ENCODE measurements around the gene UBE2U.

The UBE2U gene, protein sequence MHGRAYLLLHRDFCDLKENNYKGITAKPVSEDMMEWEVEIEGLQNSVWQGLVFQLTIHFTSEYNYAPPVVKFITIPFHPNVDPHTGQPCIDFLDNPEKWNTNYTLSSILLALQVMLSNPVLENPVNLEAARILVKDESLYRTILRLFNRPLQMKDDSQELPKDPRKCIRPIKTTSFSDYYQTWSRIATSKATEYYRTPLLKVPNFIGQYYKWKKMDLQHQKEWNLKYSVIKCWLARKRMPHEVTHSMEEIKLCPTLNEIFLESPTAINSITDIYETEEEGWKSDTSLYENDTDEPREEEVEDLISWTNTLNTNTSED

DNA sequence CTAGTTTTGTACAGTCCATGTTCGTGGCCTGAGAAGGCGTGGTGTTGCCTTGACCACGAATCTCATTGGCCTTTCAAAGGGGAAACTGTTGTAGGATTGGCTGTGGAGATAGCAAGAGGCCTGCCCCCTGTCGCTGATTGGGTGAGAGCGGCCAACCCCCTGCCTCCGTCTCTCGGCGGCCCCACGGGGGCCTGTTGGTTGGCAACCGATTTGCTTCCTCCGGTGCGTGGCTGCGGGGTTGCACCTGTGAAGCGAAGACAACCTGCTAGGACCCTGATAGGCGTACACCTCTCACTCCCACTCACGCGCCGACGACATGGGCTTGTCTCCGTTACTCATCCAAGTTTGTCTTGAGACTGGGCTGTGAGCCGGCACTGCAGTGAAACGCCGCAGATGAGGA is at the start of gene UBE2U:
UBE2U (plus strand) TSS at position 204 of the 400 bp plus-strand sequence. CDS start 428 bp downstream, outside the sequence.
- no peak for DNase-seq

DNA sequence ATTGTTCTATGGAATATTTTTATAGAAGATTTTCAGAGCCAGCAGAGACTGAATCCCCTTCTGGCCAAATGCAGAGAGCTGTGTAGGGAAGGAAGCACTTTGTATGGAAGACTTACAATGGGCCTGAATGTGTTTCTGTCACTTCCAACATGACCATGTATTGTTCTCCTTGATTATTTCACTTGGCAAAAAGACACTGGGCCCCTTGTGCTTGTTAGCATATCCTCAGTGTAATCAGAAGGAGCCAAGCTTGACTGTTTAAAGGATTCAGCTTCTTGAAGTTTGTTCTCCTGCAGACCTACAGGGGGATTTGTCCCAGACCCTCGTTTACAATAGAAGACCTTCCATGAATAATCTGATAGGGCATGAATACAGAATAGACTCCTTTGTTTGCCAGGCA is 48.1 kb upstream of the UBE2U start:
- DNase-seq = no peak

DNA sequence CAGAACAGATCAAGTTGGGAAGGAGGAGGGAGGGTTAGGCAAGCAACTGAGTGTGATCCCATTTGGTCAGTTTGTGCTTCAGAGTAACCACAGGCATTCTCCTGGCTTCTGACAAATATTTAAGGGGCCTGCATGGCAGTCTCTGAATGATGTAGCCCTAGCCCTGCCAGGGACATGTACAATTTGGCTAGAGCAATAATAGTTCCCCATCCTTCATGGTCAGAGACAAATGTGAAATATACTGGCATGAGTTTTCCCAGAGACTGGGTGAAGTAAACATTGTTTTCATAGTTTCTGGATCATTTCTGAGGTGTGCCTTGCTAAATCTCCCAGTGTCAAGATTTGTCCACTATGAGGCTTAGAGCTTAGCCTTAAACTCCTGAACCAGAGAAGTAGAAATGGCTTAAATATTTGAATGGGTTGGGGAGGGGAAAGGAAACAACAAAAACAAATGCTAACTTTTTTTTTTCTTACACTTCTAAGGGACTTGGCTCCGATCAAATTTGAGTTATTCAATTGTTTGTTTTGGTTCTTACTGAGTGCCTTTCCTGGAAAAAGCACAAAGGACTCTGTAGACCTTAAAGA is 42.0 kb upstream of the UBE2U start:
- no peak for DNase-seq

GRCh38 chr1:64162151-64162550 is 41.3 kb upstream of the UBE2U start:
- DNase-seq = no peak

DNA sequence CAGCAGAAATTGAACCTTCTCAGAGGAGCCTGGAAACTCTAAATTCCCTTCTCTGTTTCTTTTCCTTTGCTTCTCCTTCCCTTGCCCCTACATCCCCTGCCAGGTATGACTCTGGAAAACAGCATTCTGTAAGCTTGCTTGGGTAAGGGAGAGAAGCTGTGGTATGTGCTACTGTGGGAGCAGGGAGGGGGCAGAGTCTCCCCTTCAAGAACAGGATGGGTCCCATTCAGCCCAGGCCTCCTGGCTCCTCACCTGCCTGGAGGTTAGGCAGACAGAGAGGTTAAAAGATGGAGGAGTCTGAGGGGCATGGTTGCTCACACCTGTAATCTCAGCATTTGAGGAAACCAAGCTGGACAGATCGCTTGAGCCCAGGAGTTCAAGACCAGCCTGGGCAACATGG is 40.6 kb upstream of the UBE2U start:
- DNase-seq = no peak

- DNase-seq = no peak
Observed at GRCh38 chr1:64163431-64163830, 40.0 kb upstream of the UBE2U start.

- DNase-seq = no peak
Observed at GRCh38 chr1:64163970-64164369, 39.5 kb upstream of the UBE2U start.

- DNase-seq = no peak
Observed at GRCh38 chr1:64166629-64167028, 36.8 kb upstream of the UBE2U start.

DNA sequence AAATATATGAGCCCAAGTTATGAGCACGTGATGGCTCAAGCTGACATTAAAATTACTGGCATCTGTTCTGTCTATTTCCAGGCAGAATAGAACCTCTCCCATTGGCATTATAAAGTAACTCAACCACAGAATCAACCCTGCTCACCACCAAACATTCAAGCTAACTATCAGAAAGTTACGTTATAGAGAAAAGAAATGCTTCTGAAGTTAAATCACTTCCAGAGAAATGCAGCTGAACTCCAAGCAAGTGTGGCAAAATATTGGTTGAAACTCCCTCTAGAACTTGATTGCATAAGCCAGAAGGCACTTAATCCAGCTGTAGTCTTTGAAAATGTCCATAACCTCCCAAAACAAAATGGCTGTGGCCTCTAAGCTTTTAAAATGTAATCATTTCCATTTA is 36.2 kb upstream of the UBE2U start:
- DNase-seq = no peak

DNA sequence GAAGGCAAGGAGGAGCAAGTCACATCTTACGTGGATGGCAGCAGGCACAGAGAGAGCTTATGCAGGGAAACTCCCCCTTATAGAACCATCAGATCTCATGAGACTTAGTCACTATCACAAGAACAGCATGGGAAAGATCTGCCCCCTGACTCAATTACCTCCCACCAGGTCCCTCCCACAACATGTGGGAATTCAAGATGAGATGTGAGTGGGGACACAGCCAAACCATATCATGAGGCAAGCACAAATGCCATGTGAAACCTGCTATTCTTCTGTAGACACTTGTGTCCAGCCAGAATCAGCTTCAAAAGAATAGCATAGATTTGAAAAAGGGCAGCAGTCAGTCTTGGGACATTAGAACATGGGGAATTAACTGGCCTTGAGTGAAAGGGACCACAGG is 32.2 kb upstream of the UBE2U start:
- no peak for DNase-seq

DNA sequence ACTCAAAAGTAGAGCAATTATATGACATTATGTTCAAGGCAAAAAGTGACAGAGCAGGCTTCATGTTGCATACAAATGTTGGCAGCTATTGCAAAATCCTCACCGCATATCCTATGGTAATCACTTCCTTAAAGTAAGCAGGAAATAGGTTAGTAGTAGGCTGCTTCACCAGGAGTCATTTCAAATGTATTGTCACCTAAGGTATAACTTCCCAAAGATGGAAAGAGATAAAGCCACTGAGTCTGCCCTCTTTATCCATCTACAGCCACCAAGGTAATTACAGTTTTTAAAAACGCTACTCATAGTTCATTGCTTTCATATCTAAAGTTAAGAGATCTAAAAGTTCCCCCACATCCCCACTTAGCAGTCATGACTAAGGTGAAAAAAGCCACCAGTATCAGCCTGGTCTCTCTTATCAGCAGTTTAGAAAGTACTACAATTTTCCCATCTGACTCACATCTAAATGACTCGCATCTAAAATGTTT is 31.6 kb upstream of the UBE2U start:
- DNase-seq = no peak

- peak; percentile 18 for DNase-seq
Observed at GRCh38 chr1:64172458-64172983, 30.9 kb upstream of the UBE2U start.

DNA sequence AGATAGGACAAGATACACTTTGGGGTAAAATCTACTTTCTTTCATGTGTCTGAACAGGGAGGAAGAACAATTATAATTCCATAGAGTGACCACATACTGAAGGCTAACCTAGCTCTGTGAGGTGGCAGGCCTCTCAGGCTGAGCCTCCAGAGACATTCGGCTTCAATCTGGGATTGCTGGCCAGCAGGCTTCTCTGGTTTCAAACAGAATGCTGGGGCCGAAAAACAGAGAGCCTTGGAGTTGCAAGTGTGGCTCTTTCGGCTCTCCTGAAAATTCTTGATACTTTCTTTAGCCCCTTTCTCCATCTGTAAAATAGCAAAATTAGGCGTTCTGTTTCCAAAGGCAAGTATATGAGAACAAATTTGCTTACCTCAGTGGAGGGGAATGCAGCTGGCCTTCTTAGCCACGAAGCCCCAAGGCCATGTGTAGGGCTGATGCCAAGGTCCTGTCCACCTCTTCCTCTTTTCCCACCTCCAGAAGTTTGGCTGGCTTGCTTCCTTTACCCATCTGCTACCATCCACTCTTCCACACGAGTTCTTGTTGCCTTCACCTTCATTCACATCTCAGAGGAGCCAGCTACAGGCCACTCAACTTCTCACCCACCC is 30.0 kb upstream of the UBE2U start:
- no peak for DNase-seq

DNA sequence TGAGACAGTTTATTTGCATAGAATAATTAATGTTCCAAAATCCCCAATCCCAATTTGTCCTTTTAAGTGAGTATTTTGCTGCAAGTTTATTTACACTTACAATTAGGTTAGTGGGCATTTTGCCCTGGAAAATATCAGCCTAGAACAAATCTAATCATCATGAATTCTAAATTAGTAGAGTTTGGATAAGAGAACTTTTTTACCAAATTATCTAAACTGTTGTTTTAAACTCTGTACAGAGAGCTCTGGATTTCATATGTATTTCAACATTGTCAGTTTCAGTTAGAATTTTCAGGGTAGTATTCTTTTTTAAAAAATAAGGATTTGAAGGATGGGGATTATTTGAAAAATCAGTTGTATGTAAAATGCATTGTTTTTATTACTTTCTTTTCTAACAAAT is 27.8 kb upstream of the UBE2U start:
- DNase-seq = no peak

DNA sequence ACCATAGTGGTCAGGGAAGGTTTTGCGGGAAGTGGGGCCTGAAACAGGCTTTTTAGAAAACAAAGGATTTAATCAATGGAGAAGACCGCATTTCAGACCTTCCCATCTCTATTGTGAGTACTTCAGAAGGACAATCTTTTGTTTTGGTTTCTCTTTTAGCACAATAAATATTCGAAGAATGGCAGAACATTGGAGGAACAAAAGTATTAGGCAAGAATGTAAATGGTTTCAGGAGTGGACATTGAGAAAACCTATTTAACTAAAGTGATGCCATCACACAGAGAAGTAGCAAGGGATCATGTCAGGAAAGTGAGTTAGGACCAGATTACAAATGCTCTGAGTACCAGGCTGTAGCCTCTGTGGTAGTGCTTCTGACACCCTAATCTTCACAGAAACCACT is 26.8 kb upstream of the UBE2U start:
- no peak for DNase-seq

GRCh38 chr1:64179588-64179987 is 23.8 kb upstream of the UBE2U start:
- DNase-seq = no peak

DNA sequence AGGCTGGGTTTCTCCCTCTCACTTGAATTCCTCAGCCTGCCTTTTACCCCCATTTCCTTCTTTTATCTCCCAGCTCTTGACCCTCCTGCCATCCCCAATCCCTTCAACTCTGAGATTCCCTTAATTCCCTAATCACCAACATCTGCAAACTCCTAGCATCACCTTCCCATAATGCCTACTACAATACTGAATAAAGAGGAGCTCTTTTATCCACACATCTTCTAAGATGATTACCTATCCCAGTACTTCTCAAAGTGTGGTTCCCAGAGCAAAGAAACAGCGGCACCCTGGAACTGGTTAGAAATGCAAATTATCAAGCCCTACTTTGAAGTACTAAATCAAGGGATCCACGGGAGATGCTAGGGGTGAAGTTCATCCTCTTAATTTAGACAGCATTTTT is 21.2 kb upstream of the UBE2U start:
- DNase-seq = no peak

DNA sequence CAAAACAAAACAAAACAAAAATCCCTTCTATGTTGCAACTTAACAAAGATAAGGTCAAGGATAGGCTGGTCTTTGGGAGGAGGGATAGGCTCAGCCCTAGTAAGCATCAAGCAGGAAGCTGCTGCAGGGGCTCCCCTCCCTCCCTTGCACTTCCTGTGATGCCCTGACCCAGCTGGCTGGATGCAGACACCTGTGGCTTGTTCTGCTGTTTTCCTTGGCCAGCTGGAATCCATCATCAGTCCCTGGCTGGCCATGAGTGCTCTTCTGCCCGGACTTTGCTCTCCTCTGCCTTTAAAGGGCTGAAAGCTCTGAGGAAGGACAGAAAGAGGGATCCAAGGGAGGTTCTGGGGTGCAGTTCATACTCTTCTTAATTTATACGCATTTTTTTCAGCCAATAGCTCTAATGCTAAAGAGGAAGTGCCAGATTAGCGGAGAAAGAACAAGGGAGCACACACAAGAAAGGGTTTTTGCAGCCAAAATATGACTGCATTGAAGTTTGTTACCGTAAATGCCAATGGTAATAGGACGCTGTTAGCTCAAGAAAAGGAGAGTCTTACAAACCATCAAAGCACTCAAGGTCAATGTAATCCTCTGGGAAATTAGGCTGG is 19.9 kb upstream of the UBE2U start:
- no peak for DNase-seq

- no peak for DNase-seq
Observed at GRCh38 chr1:64184003-64184440, 19.4 kb upstream of the UBE2U start.

GRCh38 chr1:64186138-64186897 is 17.1 kb upstream of the UBE2U start:
- DNase-seq = no peak

GRCh38 chr1:64186898-64187280 is 16.5 kb upstream of the UBE2U start:
- DNase-seq = no peak

DNA sequence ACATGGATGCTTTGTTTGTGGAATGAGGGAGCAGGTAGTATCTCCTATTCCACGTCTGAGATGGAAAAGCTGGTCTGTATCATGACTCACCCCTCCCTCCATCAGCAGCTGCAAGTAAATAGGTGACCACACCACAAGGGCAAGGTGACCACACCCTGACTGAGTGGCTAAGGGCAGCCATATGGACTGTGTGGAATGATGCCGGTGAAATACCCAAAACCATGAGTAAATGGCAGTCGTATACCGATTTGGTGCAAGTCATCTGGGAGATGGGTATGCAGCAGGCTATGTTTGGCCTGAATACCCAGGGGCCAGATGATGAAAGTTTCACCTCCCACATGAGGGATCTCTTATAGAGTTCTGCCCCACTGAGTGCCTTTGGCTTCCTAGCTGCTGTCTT is 15.8 kb upstream of the UBE2U start:
- no peak for DNase-seq

GRCh38 chr1:64192290-64192689 is 11.1 kb upstream of the UBE2U start:
- DNase-seq = no peak

All from NCI-H146 (cell line).